GM12878 (cell line): ENCODE measurements around the gene HACD3. TPM values are rescaled to one million over a fixed set of nuclear protein-coding genes. Genes with fewer than 3 reads are reported as not detected.
"Not testable (repeated sequence)": the region's sequence is repeated elsewhere in the genome, so short reads cannot be mapped to it uniquely, and the experiment has no call there.

Experiments
- ATAC-seq: fragments of 200-7000 bp; cut with Tn5 transposase; 3 replicates; pipeline ENCODE4 v1.9.1; 2020; ENCODE audit warnings: mild to moderate bottlenecking, moderate library complexity
- BruUV-seq: library from RNA; stranded (reverse); fragments of 400-500 nt; replicated peaks from 2 replicates; lab custom pipeline; 2021; lab: Mats Ljungman, UMichigan
- CTCF ChIA-PET: fragments of 300-600 bp; sonication (Branson Sonifier 250); formaldehyde crosslinking; extraction: SDS; loops from one replicate; lab custom pipeline; 2021; ENCODE audit warnings: inconsistent platforms; lab: Yijun Ruan, JAX
- POLR2A ChIA-PET: fragments of 350-600 bp; formaldehyde crosslinking; extraction: SDS; loops from one replicate; lab custom pipeline; 2021; ENCODE audit warnings: inconsistent platforms; lab: Charles Lee
- RAD21 ChIA-PET: fragments of 300-600 bp; sonication (Branson Sonifier 250); formaldehyde crosslinking; loops from one replicate; lab custom pipeline; 2023; ENCODE audit warnings: antibody characterized with exemption; ENCODE audit not compliant: unreplicated experiment; lab: Charles Lee
- SMC1A ChIA-PET: fragments of 300-600 bp; sonication (Branson Sonifier 250); formaldehyde crosslinking; loops from one replicate; lab custom pipeline; 2023; ENCODE audit not compliant: unreplicated experiment, uncharacterized antibody; lab: Charles Lee
- DNase-seq: peaks from one replicate; pipeline ENCODE4 v3.0.0-alpha.2; 2011; ENCODE audit warnings: low read depth, low spot score
- FAIRE-seq: peaks from 3 replicates; lab custom pipeline; 2011; peaks lifted over from hg19 to GRCh38; lab: Jason Lieb, UNC
- H2AFZ ChIP-seq: 2 replicates; pipeline ENCODE4 v1.6.0; 2011; ENCODE audit warnings: low read depth, low read length, control low read depth; ENCODE audit not compliant: control insufficient read depth
- H3K27ac ChIP-seq: 2 replicates; pipeline ENCODE4 v1.5.1; 2011; ENCODE audit warnings: control low read depth; ENCODE audit not compliant: control insufficient read depth, insufficient read depth
- H3K27me3 ChIP-seq, 2 experiments: replicated peaks in 1 of 2; 2 replicates each; pipeline versions ENCODE4 v1.6.0 to v1.6.1; 2011; ENCODE audit warnings: low read length in 1 of 2; ENCODE audit not compliant: control insufficient read depth in 2 of 2, insufficient read depth in 2 of 2
- H3K36me3 ChIP-seq, 2 experiments: 2 replicates each; pipeline ENCODE4 v1.5.1; 2011; ENCODE audit warnings: low read length in 1 of 2; ENCODE audit not compliant: control insufficient read depth in 2 of 2, insufficient read depth in 2 of 2
- H3K4me1 ChIP-seq: 2 replicates; pipeline ENCODE4 v1.6.1; 2011; ENCODE audit warnings: mild to moderate bottlenecking, low read length, moderate library complexity, mixed read lengths; ENCODE audit not compliant: control insufficient read depth, insufficient read depth
- H3K4me2 ChIP-seq: 2 replicates; pipeline ENCODE4 v1.6.0; 2011; ENCODE audit warnings: control low read depth; ENCODE audit not compliant: control insufficient read depth, insufficient read depth
- H3K4me3 ChIP-seq: fragments of 200-600 bp; sonication (generic); 2 replicates; pipeline ENCODE4 v1.5.1; 2016
- H3K79me2 ChIP-seq: 2 replicates; pipeline ENCODE4 v1.6.0; 2011; ENCODE audit warnings: low read length; ENCODE audit not compliant: control insufficient read depth, insufficient read depth
- H3K9ac ChIP-seq: 2 replicates; pipeline ENCODE4 v1.8.0; 2011; ENCODE audit warnings: low read length, control low read depth, mixed read lengths; ENCODE audit not compliant: control insufficient read depth, insufficient read depth
- H3K9me3 ChIP-seq: replicated peaks from 3 replicates; pipeline ENCODE4 v1.5.1; 2011; ENCODE audit warnings: mild to moderate bottlenecking, low read length; ENCODE audit not compliant: control insufficient read depth, insufficient read depth
- H4K20me1 ChIP-seq: 2 replicates; pipeline ENCODE4 v1.6.0; 2011; ENCODE audit not compliant: control insufficient read depth, insufficient read depth
- CEBPB ChIP-seq, 2 experiments: fragments of 150-350 bp in 1 of 2; IDR thresholded peaks; 2 replicates each; pipeline ENCODE4 v1.6.1; 2012 to 2014; ENCODE audit warnings: low read depth in 2 of 2, low read length in 2 of 2, borderline replicate concordance in 1 of 2, inconsistent platforms in 1 of 2
- CHD2 ChIP-seq: IDR thresholded peaks from 2 replicates; pipeline ENCODE4 v1.6.1; 2011; ENCODE audit warnings: low read depth, low read length, improper control_type of control experiment, borderline replicate concordance
- CREB1 ChIP-seq: IDR thresholded peaks from 2 replicates; pipeline ENCODE4 v1.6.1; 2012; ENCODE audit warnings: low read depth, mild to moderate bottlenecking, inconsistent platforms
- EP300 ChIP-seq, 2 experiments: fragments of 150-350 bp in 1 of 2; IDR thresholded peaks; 2 replicates each; pipeline ENCODE4 v1.6.1; 2011 to 2012; ENCODE audit warnings: low read depth in 2 of 2, low read length in 2 of 2, borderline replicate concordance in 1 of 2, improper control_type of control experiment in 1 of 2, inconsistent platforms in 1 of 2; ENCODE audit not compliant: control insufficient read depth in 1 of 2
- ETV6 ChIP-seq, 2 experiments: fragments of 450-650 bp in 1 of 2; IDR thresholded peaks in 1 of 2; conservative IDR thresholded peaks in 1 of 2; 2 replicates each; pipeline ENCODE4 v1.6.1; 2014; ENCODE audit warnings: antibody characterized with exemption in 1 of 2, borderline replicate concordance in 1 of 2, low read depth in 1 of 2, mild to moderate bottlenecking in 1 of 2, moderate library complexity in 1 of 2
- HDAC2 ChIP-seq: fragments of 200-600 bp; sonication (generic); IDR thresholded peaks from 2 replicates; pipeline ENCODE4 v1.6.1; 2017
- IRF4 ChIP-seq: IDR thresholded peaks from 2 replicates; pipeline ENCODE4 v1.6.1; 2011; ENCODE audit warnings: low read depth, low read length
- NFIC ChIP-seq: IDR thresholded peaks from 2 replicates; pipeline ENCODE4 v1.6.1; 2012; ENCODE audit warnings: low read depth, mild to moderate bottlenecking, inconsistent platforms, low read length, moderate library complexity
- TARDBP ChIP-seq: IDR thresholded peaks from 2 replicates; pipeline ENCODE4 v1.6.1; 2016; ENCODE audit warnings: borderline replicate concordance
- WGBS: methylation state at CpG from one replicate; pipeline ENCODE4 v1.1.6; 2016; ENCODE audit warnings: low lambda C conversion rate; ENCODE audit not compliant: insufficient replicate concordance, insufficient coverage; ENCODE audit errors: missing lambda C conversion rate; 5-methylcytosine and 5-hydroxymethylcytosine counted together
- in situ Hi-C: fragments of 300-500 bp; cut with MboI; formaldehyde crosslinking; loops from 9 replicates; pipeline ENCODE4 v1.14.3; 2018; ENCODE audit warnings: mixed read lengths
- intact Hi-C: fragments of 100-400 bp; cut with micrococcal nuclease; formaldehyde crosslinking; loops from one replicate; pipeline ENCODE4 v1.14.2; 2022; ENCODE audit not compliant: unreplicated experiment
- polyA plus RNA-seq, 11 experiments: library from polyadenylated mRNA; depleted of rRNA in 4 of 11; unstranded in 6 of 11; stranded (reverse) in 5 of 11; fragments of >200 nt; fragmentation: Nextera tagmentation in 4 of 11; fragmentation: Illumina TruSeq in 1 of 11; extraction: Ambion mirVana in 4 of 11; extraction: Trizol in 1 of 11; gene quantifications; 1 replicate in 1 of 11; 2 replicates in 10 of 11; pipeline versions ENCODE4 v1.2.1 to v1.2.3, GENCODE V29; 2011 to 2016; ENCODE audit warnings: inconsistent platforms in 2 of 11, missing spikeins in 2 of 11, low read depth in 1 of 11
- total RNA-seq, 4 experiments: library from RNA; depleted of rRNA in 3 of 4; stranded (reverse); fragments of >200 nt in 3 of 4; fragmentation: Illumina TruSeq in 1 of 4; extraction: Trizol in 1 of 4; gene quantifications; 2 replicates each; pipeline versions ENCODE4 v1.2.1 to v1.2.3, GENCODE V29; 2013 to 2021
- TF ChIP-seq, protein P1 (sequence below): fragments of 450-650 bp; IDR thresholded peaks from 2 replicates; pipeline ENCODE4 v1.6.1; 2018; ENCODE audit warnings: borderline replicate concordance, mild to moderate bottlenecking; ENCODE audit not compliant: partially characterized antibody
- TF ChIP-seq, protein P2 (sequence below): fragments of 450-650 bp; IDR thresholded peaks from 2 replicates; pipeline ENCODE4 v1.6.1; 2014; ENCODE audit warnings: mild to moderate bottlenecking
- TF ChIP-seq, protein P3 (sequence below): IDR thresholded peaks from 2 replicates; pipeline ENCODE4 v1.6.1; 2011; ENCODE audit warnings: low read depth, low read length, improper control_type of control experiment, borderline replicate concordance

The HACD3 gene
- total and polyA plus RNA-seq, 10 of the 15 experiments (the other 5 are each of a cell fraction or from before 2014, with no cell fraction given) = 25.9 to 75.8 (median 48.3) TPM

DNA sequence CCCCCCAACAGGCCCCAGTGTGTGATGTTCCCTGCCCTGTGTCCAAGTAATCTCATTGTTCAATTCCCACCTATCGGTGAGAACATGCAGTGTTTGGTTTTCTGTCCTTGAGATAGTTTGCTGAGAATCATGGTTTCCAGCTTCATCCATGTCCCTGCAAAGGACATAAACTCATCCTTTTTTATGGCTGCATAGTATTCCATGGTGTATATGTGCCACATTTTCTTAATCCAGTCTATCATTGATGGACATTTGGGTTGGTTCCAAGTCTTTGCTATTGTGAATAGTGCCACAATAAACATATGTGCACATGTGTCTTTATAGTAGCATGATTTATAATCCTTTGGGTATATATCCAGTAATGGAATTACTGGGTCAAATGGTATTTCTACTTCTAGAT is 85.6 kb downstream of the HACD3 start:
- H2AFZ ChIP-seq, in situ Hi-C loops, H4K20me1 ChIP-seq, H3K4me2 ChIP-seq, SMC1A ChIA-PET, DNase-seq, H3K9me3 ChIP-seq, H3K36me3 ChIP-seq, H3K27me3 ChIP-seq, H3K79me2 ChIP-seq, H3K9ac ChIP-seq, ATAC-seq, H3K27ac ChIP-seq, CTCF ChIA-PET, BruUV-seq, RAD21 ChIA-PET, FAIRE-seq, intact Hi-C loops, H3K4me3 ChIP-seq, POLR2A ChIA-PET, H3K4me1 ChIP-seq: not testable (repeated sequence)
- WGBS = 89% methylated on average over 1 of the region's 1 CpG

DNA sequence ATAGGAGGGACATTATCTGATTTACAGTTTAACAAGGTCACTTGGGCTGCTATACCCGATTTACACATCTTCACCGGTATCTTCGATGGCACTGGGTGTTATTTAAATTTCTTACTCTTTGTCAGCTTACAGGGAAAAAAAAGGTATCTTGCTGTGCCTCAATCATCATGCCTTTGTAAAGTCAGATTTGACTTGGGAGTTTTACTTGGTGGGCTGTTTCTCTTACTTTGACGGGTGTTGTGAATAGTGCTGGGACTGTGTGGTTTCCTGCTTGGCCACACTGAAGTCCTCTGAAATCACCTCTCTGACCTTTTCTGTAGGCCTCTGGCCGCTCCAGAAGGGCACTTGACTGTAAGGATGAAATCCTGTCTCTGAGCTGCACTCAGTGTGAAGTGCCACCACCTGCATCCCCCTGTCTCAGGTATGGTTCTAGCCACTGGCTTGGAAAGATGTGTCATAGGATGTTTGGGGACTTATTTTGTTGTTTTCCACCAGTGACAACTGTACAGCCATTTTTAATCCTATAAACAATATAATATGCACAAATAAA is 88.4 kb downstream of the HACD3 start:
- H3K4me1 ChIP-seq = no peaks in the 10 kb centered on the region
- H3K79me2 ChIP-seq = no peaks in the 10 kb centered on the region
- no peak overlapping the region for H2AFZ ChIP-seq
- H3K9me3 ChIP-seq = no peaks in the 10 kb centered on the region
- no TSS peak for BruUV-seq
- ChIA-PET RAD21 (no interaction called here), SMC1A (no interaction called here), CTCF (interaction anchor here (1.1 to 1.6 kb wide), 3 partner anchors 10 to 21 kb away, joined by 5 read pairs; no protein-coding TSS in a partner anchor), POLR2A (no interaction called here)
- 52% methylated on average over 5 of the region's 5 CpGs for WGBS
- FAIRE-seq (no peak), DNase-seq (no peak), ATAC-seq (no peak)
- in situ Hi-C loops = no loop called here
- H3K4me2 ChIP-seq = no peak overlapping the region
- no peak overlapping the region for H3K4me3 ChIP-seq
- H4K20me1 ChIP-seq = no peaks in the 10 kb centered on the region
- H3K27me3 ChIP-seq = no peaks in the 10 kb centered on the region
- intact Hi-C loops = no loop called here
- no peak overlapping the region for H3K9ac ChIP-seq
- H3K36me3 ChIP-seq = no peaks in the 10 kb centered on the region
- H3K27ac ChIP-seq = no peak overlapping the region
- TF ChIP-seq EP300 (IDR thresholded peaks at IDR 0.05; ENCODE audit: borderline replicate concordance in 1 of 2, control insufficient read depth in 1 of 2, low read depth in 2 of 2, low read length in 2 of 2) = no peak
- TF ChIP-seq, protein P1, sequence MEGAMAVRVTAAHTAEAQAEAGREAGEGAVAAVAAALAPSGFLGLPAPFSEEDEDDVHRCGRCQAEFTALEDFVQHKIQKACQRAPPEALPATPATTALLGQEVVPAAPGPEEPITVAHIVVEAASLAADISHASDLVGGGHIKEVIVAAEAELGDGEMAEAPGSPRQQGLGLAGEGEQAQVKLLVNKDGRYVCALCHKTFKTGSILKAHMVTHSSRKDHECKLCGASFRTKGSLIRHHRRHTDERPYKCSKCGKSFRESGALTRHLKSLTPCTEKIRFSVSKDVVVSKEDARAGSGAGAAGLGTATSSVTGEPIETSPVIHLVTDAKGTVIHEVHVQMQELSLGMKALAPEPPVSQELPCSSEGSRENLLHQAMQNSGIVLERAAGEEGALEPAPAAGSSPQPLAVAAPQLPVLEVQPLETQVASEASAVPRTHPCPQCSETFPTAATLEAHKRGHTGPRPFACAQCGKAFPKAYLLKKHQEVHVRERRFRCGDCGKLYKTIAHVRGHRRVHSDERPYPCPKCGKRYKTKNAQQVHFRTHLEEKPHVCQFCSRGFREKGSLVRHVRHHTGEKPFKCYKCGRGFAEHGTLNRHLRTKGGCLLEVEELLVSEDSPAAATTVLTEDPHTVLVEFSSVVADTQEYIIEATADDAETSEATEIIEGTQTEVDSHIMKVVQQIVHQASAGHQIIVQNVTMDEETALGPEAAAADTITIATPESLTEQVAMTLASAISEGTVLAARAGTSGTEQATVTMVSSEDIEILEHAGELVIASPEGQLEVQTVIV = no peak
- no peak for TF ChIP-seq CEBPB (IDR thresholded peaks at IDR 0.05; ENCODE audit: borderline replicate concordance in 1 of 2, low read depth in 2 of 2, low read length in 2 of 2)
- TF ChIP-seq HDAC2 = no peak
- TF ChIP-seq CREB1 = no peak
- TF ChIP-seq TARDBP = no peak
- TF ChIP-seq, protein P2, sequence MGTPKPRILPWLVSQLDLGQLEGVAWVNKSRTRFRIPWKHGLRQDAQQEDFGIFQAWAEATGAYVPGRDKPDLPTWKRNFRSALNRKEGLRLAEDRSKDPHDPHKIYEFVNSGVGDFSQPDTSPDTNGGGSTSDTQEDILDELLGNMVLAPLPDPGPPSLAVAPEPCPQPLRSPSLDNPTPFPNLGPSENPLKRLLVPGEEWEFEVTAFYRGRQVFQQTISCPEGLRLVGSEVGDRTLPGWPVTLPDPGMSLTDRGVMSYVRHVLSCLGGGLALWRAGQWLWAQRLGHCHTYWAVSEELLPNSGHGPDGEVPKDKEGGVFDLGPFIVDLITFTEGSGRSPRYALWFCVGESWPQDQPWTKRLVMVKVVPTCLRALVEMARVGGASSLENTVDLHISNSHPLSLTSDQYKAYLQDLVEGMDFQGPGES = no peak
- no peak for TF ChIP-seq IRF4
- TF ChIP-seq ETV6 (conservative IDR thresholded peaks at IDR 0.05 in 1 of 2, IDR thresholded peaks at IDR 0.05 in 1 of 2; ENCODE audit: borderline replicate concordance in 1 of 2, low read depth in 1 of 2) = no peak
- TF ChIP-seq NFIC = no peak
- TF ChIP-seq, protein P3, sequence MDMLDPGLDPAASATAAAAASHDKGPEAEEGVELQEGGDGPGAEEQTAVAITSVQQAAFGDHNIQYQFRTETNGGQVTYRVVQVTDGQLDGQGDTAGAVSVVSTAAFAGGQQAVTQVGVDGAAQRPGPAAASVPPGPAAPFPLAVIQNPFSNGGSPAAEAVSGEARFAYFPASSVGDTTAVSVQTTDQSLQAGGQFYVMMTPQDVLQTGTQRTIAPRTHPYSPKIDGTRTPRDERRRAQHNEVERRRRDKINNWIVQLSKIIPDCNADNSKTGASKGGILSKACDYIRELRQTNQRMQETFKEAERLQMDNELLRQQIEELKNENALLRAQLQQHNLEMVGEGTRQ = no peak
- TF ChIP-seq CHD2 = no peak
